ENCODE results near the gene PIK3CB. TPM values are rescaled to one million over a fixed set of nuclear protein-coding genes. Genes with fewer than 3 reads are reported as not detected.

Gene PIK3CB
- total and polyA plus RNA-seq, 4 donors: 4.7 to 15.9 (median 11.1) TPM

DNA sequence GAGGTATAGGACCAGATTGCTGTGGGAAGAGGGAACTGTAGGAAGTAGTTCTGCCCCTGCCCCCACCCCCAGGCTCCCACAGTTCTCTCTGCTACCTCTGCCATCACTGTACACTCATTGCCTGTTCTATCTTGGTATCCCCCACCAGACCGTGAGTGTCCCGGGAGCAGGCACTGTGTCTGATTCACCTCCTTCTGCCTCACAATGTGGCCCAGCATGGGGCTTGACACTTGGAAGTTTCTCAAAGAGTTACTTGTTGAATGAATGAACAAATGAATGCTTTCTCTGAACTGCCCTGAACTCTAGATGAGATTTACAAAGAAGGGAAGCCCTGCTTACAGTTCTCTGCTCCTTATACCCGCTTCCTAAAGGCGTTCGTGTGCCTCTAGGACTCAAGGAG lies 27.1 kb upstream of the PIK3CB start (continued):
- TF ChIP-seq, protein P1, sequence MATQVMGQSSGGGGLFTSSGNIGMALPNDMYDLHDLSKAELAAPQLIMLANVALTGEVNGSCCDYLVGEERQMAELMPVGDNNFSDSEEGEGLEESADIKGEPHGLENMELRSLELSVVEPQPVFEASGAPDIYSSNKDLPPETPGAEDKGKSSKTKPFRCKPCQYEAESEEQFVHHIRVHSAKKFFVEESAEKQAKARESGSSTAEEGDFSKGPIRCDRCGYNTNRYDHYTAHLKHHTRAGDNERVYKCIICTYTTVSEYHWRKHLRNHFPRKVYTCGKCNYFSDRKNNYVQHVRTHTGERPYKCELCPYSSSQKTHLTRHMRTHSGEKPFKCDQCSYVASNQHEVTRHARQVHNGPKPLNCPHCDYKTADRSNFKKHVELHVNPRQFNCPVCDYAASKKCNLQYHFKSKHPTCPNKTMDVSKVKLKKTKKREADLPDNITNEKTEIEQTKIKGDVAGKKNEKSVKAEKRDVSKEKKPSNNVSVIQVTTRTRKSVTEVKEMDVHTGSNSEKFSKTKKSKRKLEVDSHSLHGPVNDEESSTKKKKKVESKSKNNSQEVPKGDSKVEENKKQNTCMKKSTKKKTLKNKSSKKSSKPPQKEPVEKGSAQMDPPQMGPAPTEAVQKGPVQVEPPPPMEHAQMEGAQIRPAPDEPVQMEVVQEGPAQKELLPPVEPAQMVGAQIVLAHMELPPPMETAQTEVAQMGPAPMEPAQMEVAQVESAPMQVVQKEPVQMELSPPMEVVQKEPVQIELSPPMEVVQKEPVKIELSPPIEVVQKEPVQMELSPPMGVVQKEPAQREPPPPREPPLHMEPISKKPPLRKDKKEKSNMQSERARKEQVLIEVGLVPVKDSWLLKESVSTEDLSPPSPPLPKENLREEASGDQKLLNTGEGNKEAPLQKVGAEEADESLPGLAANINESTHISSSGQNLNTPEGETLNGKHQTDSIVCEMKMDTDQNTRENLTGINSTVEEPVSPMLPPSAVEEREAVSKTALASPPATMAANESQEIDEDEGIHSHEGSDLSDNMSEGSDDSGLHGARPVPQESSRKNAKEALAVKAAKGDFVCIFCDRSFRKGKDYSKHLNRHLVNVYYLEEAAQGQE (IDR thresholded peaks at IDR 0.05): no peak
- TF ChIP-seq RAD21 (IDR thresholded peaks at IDR 0.05): no peak

DNA sequence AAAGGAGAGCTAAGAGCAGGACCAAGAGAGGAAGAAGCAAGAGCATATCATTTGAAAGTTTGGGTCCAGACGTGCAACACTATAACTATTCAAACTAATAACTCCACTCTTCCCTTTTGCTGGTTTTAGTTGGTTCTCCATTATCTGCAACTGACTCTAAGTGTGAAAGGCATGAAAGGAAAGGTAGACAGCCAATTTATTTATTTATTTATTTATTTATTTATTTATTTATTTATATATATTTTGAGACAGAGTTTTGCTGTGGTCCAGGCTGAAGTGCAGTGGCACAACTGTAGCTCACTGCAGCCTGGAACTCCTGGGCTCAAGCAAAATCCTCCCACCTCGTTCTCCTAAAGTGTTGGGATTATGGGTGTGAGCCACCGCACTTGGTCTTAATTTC lies 22.1 kb upstream of the PIK3CB start:
- 88% methylated on average over 3 of the region's 3 CpGs for WGBS
- no peak for DNase-seq (ENCODE audit: low spot score)

DNA sequence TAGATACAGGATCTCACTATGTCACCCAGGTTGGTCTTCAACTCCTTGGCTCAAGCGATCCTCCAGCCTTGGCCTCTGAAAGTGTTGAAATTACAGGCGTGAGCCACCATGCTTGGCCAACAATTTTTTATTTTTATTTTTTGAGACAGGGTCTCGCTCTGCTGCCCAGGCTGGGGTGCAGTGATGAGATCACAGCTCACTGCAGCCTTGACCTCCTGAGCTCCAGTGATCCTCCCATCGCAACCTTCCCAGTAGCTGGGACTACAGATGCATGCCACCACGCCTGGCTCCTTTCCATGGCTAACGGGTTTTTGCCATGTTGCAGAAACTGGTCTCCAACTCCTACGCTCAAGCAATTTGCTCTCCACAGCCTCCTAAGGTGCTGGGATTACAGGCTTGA lies 20.2 kb upstream of the PIK3CB start:
- H3K9ac ChIP-seq (ENCODE audit: low read depth in 1 of 2, low read length in 2 of 2): no peak overlapping the region
- no peak overlapping the region for H3K4me3 ChIP-seq (ENCODE audit: low read depth in 1 of 3, low read length in 3 of 3)
- no peaks in the 10 kb centered on the region for H3K36me3 ChIP-seq (ENCODE audit: control insufficient read depth in 4 of 4, insufficient read depth in 3 of 4, low read depth in 1 of 4, low read length in 3 of 4)
- H3K4me1 ChIP-seq (ENCODE audit: control insufficient read depth in 4 of 4, insufficient read depth in 4 of 4, low read length in 3 of 4): no peaks in the 10 kb centered on the region
- no peak for DNase-seq (ENCODE audit: low spot score)
- no peak overlapping the region for H3K27ac ChIP-seq (ENCODE audit: low read depth in 1 of 2, low read length in 2 of 2)
- 95% methylated on average over 7 of the region's 7 CpGs for WGBS
- H3K27me3 ChIP-seq (ENCODE audit: control insufficient read depth in 4 of 4, insufficient read depth in 4 of 4, low read length in 3 of 4): no peaks in the 10 kb centered on the region
- no peak for TF ChIP-seq FOXA2 (IDR thresholded peaks at IDR 0.05)
- TF ChIP-seq, protein P2, sequence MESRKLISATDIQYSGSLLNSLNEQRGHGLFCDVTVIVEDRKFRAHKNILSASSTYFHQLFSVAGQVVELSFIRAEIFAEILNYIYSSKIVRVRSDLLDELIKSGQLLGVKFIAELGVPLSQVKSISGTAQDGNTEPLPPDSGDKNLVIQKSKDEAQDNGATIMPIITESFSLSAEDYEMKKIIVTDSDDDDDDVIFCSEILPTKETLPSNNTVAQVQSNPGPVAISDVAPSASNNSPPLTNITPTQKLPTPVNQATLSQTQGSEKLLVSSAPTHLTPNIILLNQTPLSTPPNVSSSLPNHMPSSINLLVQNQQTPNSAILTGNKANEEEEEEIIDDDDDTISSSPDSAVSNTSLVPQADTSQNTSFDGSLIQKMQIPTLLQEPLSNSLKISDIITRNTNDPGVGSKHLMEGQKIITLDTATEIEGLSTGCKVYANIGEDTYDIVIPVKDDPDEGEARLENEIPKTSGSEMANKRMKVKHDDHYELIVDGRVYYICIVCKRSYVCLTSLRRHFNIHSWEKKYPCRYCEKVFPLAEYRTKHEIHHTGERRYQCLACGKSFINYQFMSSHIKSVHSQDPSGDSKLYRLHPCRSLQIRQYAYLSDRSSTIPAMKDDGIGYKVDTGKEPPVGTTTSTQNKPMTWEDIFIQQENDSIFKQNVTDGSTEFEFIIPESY (IDR thresholded peaks at IDR 0.05): no peak
- no peak for TF ChIP-seq NR2F2 (IDR thresholded peaks at IDR 0.05)
- no peak for TF ChIP-seq HNF4A (conservative IDR thresholded peaks at IDR 0.05)
- no peak for TF ChIP-seq YY1 (IDR thresholded peaks at IDR 0.05)
- no peak for TF ChIP-seq HNF4G (IDR thresholded peaks at IDR 0.05)
- no peaks in the 10 kb centered on the region for H3K9me3 ChIP-seq (ENCODE audit: control insufficient read depth in 4 of 4, low read length in 3 of 4)

More for the DNA sequence above, 22.1 kb upstream of the PIK3CB start:
- TF ChIP-seq, protein P3, sequence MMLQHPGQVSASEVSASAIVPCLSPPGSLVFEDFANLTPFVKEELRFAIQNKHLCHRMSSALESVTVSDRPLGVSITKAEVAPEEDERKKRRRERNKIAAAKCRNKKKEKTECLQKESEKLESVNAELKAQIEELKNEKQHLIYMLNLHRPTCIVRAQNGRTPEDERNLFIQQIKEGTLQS (IDR thresholded peaks at IDR 0.05): no peak
- no peak for TF ChIP-seq NR2F2 (IDR thresholded peaks at IDR 0.05)
- Histone ChIP-seq H3K4me3 (ENCODE audit: low read depth in 1 of 3, low read length in 3 of 3) (no peak overlapping the region), H3K36me3 (ENCODE audit: control insufficient read depth in 4 of 4, insufficient read depth in 3 of 4, low read depth in 1 of 4, low read length in 3 of 4) (no peaks in the 10 kb centered on the region), H3K9me3 (ENCODE audit: control insufficient read depth in 4 of 4, low read length in 3 of 4) (no peaks in the 10 kb centered on the region), H3K27ac (ENCODE audit: low read depth in 1 of 2, low read length in 2 of 2) (no peak overlapping the region), H3K4me1 (ENCODE audit: control insufficient read depth in 4 of 4, insufficient read depth in 4 of 4, low read length in 3 of 4) (no peaks in the 10 kb centered on the region), H3K9ac (ENCODE audit: low read depth in 1 of 2, low read length in 2 of 2) (no peak overlapping the region), H3K27me3 (ENCODE audit: control insufficient read depth in 4 of 4, insufficient read depth in 4 of 4, low read length in 3 of 4) (no peaks in the 10 kb centered on the region)

DNA sequence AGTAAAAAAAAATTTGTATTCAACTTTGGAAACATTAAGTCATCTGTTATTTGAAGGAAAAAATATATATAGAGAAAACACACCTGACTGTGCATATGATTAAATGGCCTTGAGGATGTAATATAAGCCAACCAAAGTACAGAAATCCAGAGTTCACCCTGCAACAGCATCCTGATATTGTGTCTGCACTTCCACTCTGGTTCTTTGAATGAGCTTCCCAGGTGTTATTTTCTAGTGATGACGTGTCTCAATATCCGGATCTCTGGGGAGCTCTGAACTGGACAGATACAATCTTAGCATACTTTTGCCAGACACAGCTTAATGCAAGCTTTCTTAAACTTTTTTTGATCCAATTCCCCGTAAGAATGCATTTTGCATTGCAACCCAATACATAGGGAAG lies 19.5 kb upstream of the PIK3CB start:
- Histone ChIP-seq H3K27me3 (ENCODE audit: control insufficient read depth in 4 of 4, insufficient read depth in 4 of 4, low read length in 3 of 4) (no peaks in the 10 kb centered on the region), H3K9me3 (ENCODE audit: control insufficient read depth in 4 of 4, low read length in 3 of 4) (no peaks in the 10 kb centered on the region), H3K4me3 (ENCODE audit: low read depth in 1 of 3, low read length in 3 of 3) (no peak overlapping the region), H3K4me1 (ENCODE audit: control insufficient read depth in 4 of 4, insufficient read depth in 4 of 4, low read length in 3 of 4) (no peaks in the 10 kb centered on the region), H3K9ac (ENCODE audit: low read depth in 1 of 2, low read length in 2 of 2) (no peak overlapping the region), H3K27ac (ENCODE audit: low read depth in 1 of 2, low read length in 2 of 2) (no peak overlapping the region), H3K36me3 (ENCODE audit: control insufficient read depth in 4 of 4, insufficient read depth in 3 of 4, low read depth in 1 of 4, low read length in 3 of 4) (no peaks in the 10 kb centered on the region)
- WGBS: 89% methylated on average over 3 of the region's 3 CpGs
- TF ChIP-seq NR2F2 (IDR thresholded peaks at IDR 0.05): no peak
- no peak for TF ChIP-seq SP1 (IDR thresholded peaks at IDR 0.05)
- no peak for TF ChIP-seq RXRA (IDR thresholded peaks at IDR 0.05)
- TF ChIP-seq EGR1 (IDR thresholded peaks at IDR 0.05; ENCODE audit: low read depth in 2 of 2): no peak
- no peak for TF ChIP-seq FOXA2 (IDR thresholded peaks at IDR 0.05)
- TF ChIP-seq, protein P3 (IDR thresholded peaks at IDR 0.05): no peak
- TF ChIP-seq, protein P4, sequence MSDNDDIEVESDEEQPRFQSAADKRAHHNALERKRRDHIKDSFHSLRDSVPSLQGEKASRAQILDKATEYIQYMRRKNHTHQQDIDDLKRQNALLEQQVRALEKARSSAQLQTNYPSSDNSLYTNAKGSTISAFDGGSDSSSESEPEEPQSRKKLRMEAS (IDR thresholded peaks at IDR 0.05): no peak
- no peak for TF ChIP-seq TAF1 (conservative IDR thresholded peaks at IDR 0.05)
- TF ChIP-seq YY1 (IDR thresholded peaks at IDR 0.05): no peak
- TF ChIP-seq, protein P1 (IDR thresholded peaks at IDR 0.05): no peak
- no peak for TF ChIP-seq HNF4A (conservative IDR thresholded peaks at IDR 0.05)
- no peak for DNase-seq (ENCODE audit: low spot score)

Measured in liver (tissue), 9 donors.